H9 (cell line): Measurements from ENCODE around the gene LITAF. TPM values are rescaled to one million over a fixed set of nuclear protein-coding genes. Genes with fewer than 3 reads are reported as not detected.

Source experiments
- DNase-seq: peaks from one replicate; pipeline ENCODE4 v3.0.0-alpha.2; 2017
- H2AFZ ChIP-seq: one replicate; pipeline ENCODE4 v1.6.1; 2013; ENCODE audit warnings: mild to moderate bottlenecking, low read length, control low read depth, moderate library complexity
- H2AK5ac ChIP-seq: 2 replicates; pipeline ENCODE4 v1.6.1; 2013; ENCODE audit warnings: low read length, control low read depth, mixed read lengths; ENCODE audit not compliant: insufficient read length
- H2BK120ac ChIP-seq: one replicate; pipeline ENCODE4 v1.6.1; 2013; ENCODE audit warnings: low read depth, mild to moderate bottlenecking, low read length, control low read depth, inconsistent platforms; ENCODE audit not compliant: poor library complexity, severe bottlenecking
- H2BK12ac ChIP-seq: 2 replicates; pipeline ENCODE4 v1.6.1; 2013; ENCODE audit warnings: low read length, control low read depth, mixed read lengths, low read depth; ENCODE audit not compliant: insufficient read length
- H2BK15ac ChIP-seq: 2 replicates; pipeline ENCODE4 v1.6.1; 2013; ENCODE audit warnings: low read depth, low read length, control low read depth
- H2BK20ac ChIP-seq: one replicate; pipeline ENCODE4 v1.6.1; 2013; ENCODE audit warnings: low read depth, mild to moderate bottlenecking, low read length, control low read depth, inconsistent platforms; ENCODE audit not compliant: poor library complexity, severe bottlenecking
- H2BK5ac ChIP-seq: 2 replicates; pipeline ENCODE4 v1.6.1; 2013; ENCODE audit warnings: low read length, control low read depth, mixed read lengths; ENCODE audit not compliant: insufficient read length
- H3K14ac ChIP-seq: 2 replicates; pipeline ENCODE4 v1.6.1; 2013; ENCODE audit warnings: low read length, control low read depth; ENCODE audit not compliant: insufficient read depth
- H3K18ac ChIP-seq: 2 replicates; pipeline ENCODE4 v1.6.1; 2013; ENCODE audit warnings: low read depth, mild to moderate bottlenecking, mixed read lengths, low read length, control low read depth; ENCODE audit not compliant: insufficient read length
- H3K23ac ChIP-seq: 2 replicates; pipeline ENCODE4 v1.6.1; 2013; ENCODE audit warnings: low read length, control low read depth, mixed read lengths, low read depth; ENCODE audit not compliant: insufficient read length
- H3K23me2 ChIP-seq: 2 replicates; pipeline ENCODE4 v1.6.1; 2013; ENCODE audit warnings: low read depth, mild to moderate bottlenecking, mixed read lengths, low read length, control low read depth; ENCODE audit not compliant: insufficient read length, poor library complexity, severe bottlenecking
- H3K27ac ChIP-seq: 2 replicates; pipeline ENCODE4 v1.5.1; 2013; ENCODE audit warnings: low read length, control low read depth, mixed read lengths, low read depth; ENCODE audit not compliant: insufficient read length
- H3K27me3 ChIP-seq: 2 replicates; pipeline ENCODE4 v1.6.1; 2013; ENCODE audit warnings: low read length, control low read depth, inconsistent platforms; ENCODE audit not compliant: insufficient read depth
- H3K4ac ChIP-seq: 2 replicates; pipeline ENCODE4 v1.6.1; 2013; ENCODE audit warnings: low read depth, mild to moderate bottlenecking, control low read depth, inconsistent platforms, low read length, moderate library complexity
- H3K4me1 ChIP-seq: 2 replicates; pipeline ENCODE4 v1.6.1; 2013; ENCODE audit warnings: low read length, control low read depth, inconsistent platforms; ENCODE audit not compliant: insufficient read depth
- H3K4me2 ChIP-seq: 2 replicates; pipeline ENCODE4 v1.6.1; 2013; ENCODE audit warnings: low read length, control low read depth, mixed read lengths; ENCODE audit not compliant: insufficient read length, insufficient read depth
- H3K56ac ChIP-seq: 2 replicates; pipeline ENCODE4 v1.6.1; 2013; ENCODE audit warnings: low read depth, mild to moderate bottlenecking, mixed read lengths, low read length, control low read depth; ENCODE audit not compliant: insufficient read length
- H3K79me1 ChIP-seq: 2 replicates; pipeline ENCODE4 v1.6.1; 2013; ENCODE audit warnings: low read depth, mild to moderate bottlenecking, moderate library complexity, low read length, control low read depth, inconsistent platforms; ENCODE audit not compliant: insufficient read depth, poor library complexity, severe bottlenecking
- H3K79me2 ChIP-seq: 2 replicates; pipeline ENCODE4 v1.6.1; 2013; ENCODE audit warnings: low read length, control low read depth, inconsistent platforms; ENCODE audit not compliant: insufficient read depth
- H3K9ac ChIP-seq: 2 replicates; pipeline ENCODE4 v1.6.1; 2013; ENCODE audit warnings: low read length, control low read depth, mixed read lengths; ENCODE audit not compliant: insufficient read length; ENCODE audit errors: extremely low read depth
- H3K9me3 ChIP-seq: one replicate; pipeline ENCODE4 v1.6.1; 2013; ENCODE audit warnings: low read depth, low read length, inconsistent platforms; ENCODE audit not compliant: control insufficient read depth
- H3T11ph ChIP-seq: one replicate; pipeline ENCODE4 v1.6.1; 2013; ENCODE audit warnings: mild to moderate bottlenecking, low read length, control low read depth, inconsistent platforms
- H4K20me1 ChIP-seq: one replicate; pipeline ENCODE4 v1.6.1; 2013; ENCODE audit not compliant: control insufficient read depth, insufficient read length, insufficient read depth
- H4K5ac ChIP-seq: 2 replicates; pipeline ENCODE4 v1.6.1; 2013; ENCODE audit warnings: low read depth, mild to moderate bottlenecking, mixed read lengths, low read length, control low read depth; ENCODE audit not compliant: insufficient read length
- H4K8ac ChIP-seq: replicated peaks from 2 replicates; pipeline ENCODE4 v1.6.1; 2013; ENCODE audit warnings: low read length, control low read depth, mixed read lengths, low read depth; ENCODE audit not compliant: insufficient read length
- H4K91ac ChIP-seq: 2 replicates; pipeline ENCODE4 v1.6.1; 2013; ENCODE audit warnings: low read depth, mild to moderate bottlenecking, moderate library complexity, mixed read lengths, low read length, control low read depth; ENCODE audit not compliant: insufficient read length
- H3K27ac Mint-ChIP-seq, 3 experiments: 2 replicates in 2 of 3; 3 replicates in 1 of 3; pipeline ENCODE4 v1.8.0; 2020 to 2021; ENCODE audit warnings: mixed read lengths in 3 of 3, mild to moderate bottlenecking in 1 of 3, moderate library complexity in 1 of 3
- H3K27me3 Mint-ChIP-seq: 2 replicates; pipeline ENCODE4 v1.8.0; 2021; ENCODE audit warnings: low read depth, mild to moderate bottlenecking, moderate library complexity, mixed read lengths
- H3K36me3 Mint-ChIP-seq, 3 experiments: 2 replicates in 2 of 3; 3 replicates in 1 of 3; pipeline ENCODE4 v1.8.0; 2020 to 2021; ENCODE audit warnings: low read depth in 3 of 3, mixed read lengths in 3 of 3; ENCODE audit not compliant: insufficient read depth in 1 of 3
- H3K4me1 Mint-ChIP-seq, 2 experiments: 2 replicates each; pipeline ENCODE4 v1.8.0; 2020; ENCODE audit warnings: mixed read lengths in 2 of 2
- H3K4me3 Mint-ChIP-seq, 2 experiments: 2 replicates in 1 of 2; 3 replicates in 1 of 2; pipeline ENCODE4 v1.8.0; 2020 to 2021; ENCODE audit warnings: mild to moderate bottlenecking in 2 of 2, mixed read lengths in 2 of 2, moderate library complexity in 1 of 2
- H3K9me3 Mint-ChIP-seq, 2 experiments: 2 replicates in 1 of 2; 3 replicates in 1 of 2; pipeline ENCODE4 v1.8.0; 2020; ENCODE audit warnings: mild to moderate bottlenecking in 2 of 2, mixed read lengths in 2 of 2, moderate library complexity in 1 of 2
- WGBS: extraction: QIAGEN DNeasy Blood & Tissue Kit; methylation state at CpG from one replicate; pipeline ENCODE4 v1.1.7; 2013; ENCODE audit warnings: missing lambda C conversion rate, low lambda C conversion rate, mixed read lengths; ENCODE audit not compliant: insufficient read length; ENCODE audit errors: extremely low coverage; 5-methylcytosine and 5-hydroxymethylcytosine counted together
- total RNA-seq: library from RNA; stranded (reverse); gene quantifications from 2 replicates; pipeline ENCODE4 v1.2.1, GENCODE V29; 2021
- TF ChIP-seq, protein P1 (sequence below): fragments of 200-600 bp; sonication (generic); conservative IDR thresholded peaks from 3 replicates; pipeline ENCODE4 v1.8.0; 2021; ENCODE audit warnings: antibody characterized with exemption, mild to moderate bottlenecking

LITAF gene
- total RNA-seq, 1 experiment from 2014 or later, result 249 TPM

DNA sequence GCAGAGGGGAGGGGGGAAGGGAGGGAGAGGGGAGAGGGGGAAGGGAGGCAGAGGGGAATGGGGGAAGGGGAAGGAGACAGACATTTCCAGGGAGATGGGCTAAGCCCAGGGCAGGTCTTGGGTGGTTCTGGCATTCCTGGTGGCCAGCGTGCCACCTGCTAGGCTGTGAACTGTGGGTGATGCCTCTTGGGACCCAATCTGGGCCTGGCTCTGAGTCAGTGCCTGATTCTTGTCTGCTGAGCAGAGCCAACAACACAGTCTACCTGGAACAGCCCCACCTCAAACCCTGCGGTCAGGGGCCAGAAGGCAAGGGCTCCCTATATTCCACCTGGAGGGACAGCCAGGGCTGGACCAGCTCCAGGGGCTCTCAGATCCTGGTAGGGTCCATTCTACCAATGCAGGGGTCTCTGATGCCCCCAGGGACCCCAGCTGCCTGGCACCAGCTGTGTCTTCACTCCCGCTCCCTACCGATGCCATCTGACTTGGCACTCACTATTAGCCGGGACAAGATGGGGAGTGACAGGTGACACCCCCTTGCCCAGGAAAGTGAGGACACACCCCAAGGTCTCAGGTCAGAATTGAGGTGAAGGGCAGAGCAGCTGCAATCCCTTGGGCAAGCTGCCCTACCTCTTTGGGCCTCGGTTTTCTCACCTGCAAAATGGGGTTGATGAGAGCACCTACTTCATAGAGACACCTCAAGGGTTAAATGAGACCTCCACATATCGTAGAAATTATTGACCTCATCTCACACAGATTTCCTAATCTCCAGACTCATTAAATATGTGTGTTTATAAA lies 87.2 kb downstream of the LITAF start:
- Histone ChIP-seq H3K9ac (no peak overlapping the region), H4K20me1 (no peaks in the 10 kb centered on the region), H4K5ac (no peak overlapping the region), H3K9me3 (no peaks in the 10 kb centered on the region), H2BK15ac (no peak overlapping the region), H3K4ac (no peak overlapping the region), H3K79me2 (no peaks in the 10 kb centered on the region), H3K23ac (no peak overlapping the region), H2BK120ac (no peak overlapping the region), H2BK12ac (no peak overlapping the region), H3K56ac (no peak overlapping the region), H3K18ac (no peak overlapping the region), H3K79me1 (no peaks in the 10 kb centered on the region), H3K14ac (no peak overlapping the region), H3T11ph (no peak overlapping the region), H2BK5ac (no peak overlapping the region), H4K91ac (no peak overlapping the region), H4K8ac (no peak overlapping the region), H2AFZ (no peak overlapping the region), H2AK5ac (no peak overlapping the region), H3K23me2 (no peaks in the 10 kb centered on the region), H3K27ac (no peak overlapping the region), H3K4me2 (no peak overlapping the region), H3K4me1 (peaks cover 2% of the 10 kb centered on the region; the same call in 1 of the 2 replicates), H3K27me3 (no peaks in the 10 kb centered on the region), H2BK20ac (no peak overlapping the region)
- H3K27ac Mint-ChIP-seq, result no peak overlapping the region; a peak in 1 of 7 replicates
- no peaks in the 10 kb centered on the region; a peak in 1 of 5 replicates for H3K9me3 Mint-ChIP-seq
- no peaks in the 10 kb centered on the region for H3K36me3 Mint-ChIP-seq
- no peaks in the 10 kb centered on the region; the same call in none of the 2 replicates for H3K27me3 Mint-ChIP-seq
- no CpG with 5 or more reads among the region's 7 CpGs for WGBS
- TF ChIP-seq, protein P1, sequence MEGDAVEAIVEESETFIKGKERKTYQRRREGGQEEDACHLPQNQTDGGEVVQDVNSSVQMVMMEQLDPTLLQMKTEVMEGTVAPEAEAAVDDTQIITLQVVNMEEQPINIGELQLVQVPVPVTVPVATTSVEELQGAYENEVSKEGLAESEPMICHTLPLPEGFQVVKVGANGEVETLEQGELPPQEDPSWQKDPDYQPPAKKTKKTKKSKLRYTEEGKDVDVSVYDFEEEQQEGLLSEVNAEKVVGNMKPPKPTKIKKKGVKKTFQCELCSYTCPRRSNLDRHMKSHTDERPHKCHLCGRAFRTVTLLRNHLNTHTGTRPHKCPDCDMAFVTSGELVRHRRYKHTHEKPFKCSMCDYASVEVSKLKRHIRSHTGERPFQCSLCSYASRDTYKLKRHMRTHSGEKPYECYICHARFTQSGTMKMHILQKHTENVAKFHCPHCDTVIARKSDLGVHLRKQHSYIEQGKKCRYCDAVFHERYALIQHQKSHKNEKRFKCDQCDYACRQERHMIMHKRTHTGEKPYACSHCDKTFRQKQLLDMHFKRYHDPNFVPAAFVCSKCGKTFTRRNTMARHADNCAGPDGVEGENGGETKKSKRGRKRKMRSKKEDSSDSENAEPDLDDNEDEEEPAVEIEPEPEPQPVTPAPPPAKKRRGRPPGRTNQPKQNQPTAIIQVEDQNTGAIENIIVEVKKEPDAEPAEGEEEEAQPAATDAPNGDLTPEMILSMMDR, result no peak
- no peak for DNase-seq
- peaks cover 47 to 66% of the 10 kb centered on the region in 2 experiments for H3K4me1 Mint-ChIP-seq
- no peak overlapping the region for H3K4me3 Mint-ChIP-seq
